ENCODE results near the gene EOLA2.

DNA sequence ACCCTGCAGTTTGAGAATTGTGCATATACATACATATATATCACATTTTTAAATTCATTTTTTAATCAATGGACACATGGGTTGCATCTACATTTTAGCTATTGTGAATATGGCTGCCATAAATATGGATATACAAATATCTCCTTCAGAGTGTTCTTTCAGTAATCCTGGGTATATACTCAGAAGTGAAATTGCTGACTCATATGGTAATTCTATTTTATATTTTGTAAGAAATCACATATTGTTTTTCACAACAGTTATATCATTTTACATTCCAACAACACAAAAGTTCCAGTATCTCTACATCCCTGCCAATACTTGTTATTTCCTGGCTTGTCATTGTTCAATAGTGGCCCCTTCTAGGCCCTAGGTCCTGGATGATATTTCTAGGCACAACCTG lies 29.6 kb downstream of the EOLA2 start:
- TF ChIP-seq ZFP30 (CRISPR knock-in tag; IDR thresholded peaks at IDR 0.05) (no peak), RARB (CRISPR knock-in tag; IDR thresholded peaks at IDR 0.05) (no peak), ZC3H10 (CRISPR knock-in tag; IDR thresholded peaks at IDR 0.05) (no peak), ZFP3 (CRISPR knock-in tag; IDR thresholded peaks at IDR 0.05) (no peak), ESRRG (CRISPR knock-in tag; IDR thresholded peaks at IDR 0.05) (no peak)
- TF ChIP-seq, protein P1, sequence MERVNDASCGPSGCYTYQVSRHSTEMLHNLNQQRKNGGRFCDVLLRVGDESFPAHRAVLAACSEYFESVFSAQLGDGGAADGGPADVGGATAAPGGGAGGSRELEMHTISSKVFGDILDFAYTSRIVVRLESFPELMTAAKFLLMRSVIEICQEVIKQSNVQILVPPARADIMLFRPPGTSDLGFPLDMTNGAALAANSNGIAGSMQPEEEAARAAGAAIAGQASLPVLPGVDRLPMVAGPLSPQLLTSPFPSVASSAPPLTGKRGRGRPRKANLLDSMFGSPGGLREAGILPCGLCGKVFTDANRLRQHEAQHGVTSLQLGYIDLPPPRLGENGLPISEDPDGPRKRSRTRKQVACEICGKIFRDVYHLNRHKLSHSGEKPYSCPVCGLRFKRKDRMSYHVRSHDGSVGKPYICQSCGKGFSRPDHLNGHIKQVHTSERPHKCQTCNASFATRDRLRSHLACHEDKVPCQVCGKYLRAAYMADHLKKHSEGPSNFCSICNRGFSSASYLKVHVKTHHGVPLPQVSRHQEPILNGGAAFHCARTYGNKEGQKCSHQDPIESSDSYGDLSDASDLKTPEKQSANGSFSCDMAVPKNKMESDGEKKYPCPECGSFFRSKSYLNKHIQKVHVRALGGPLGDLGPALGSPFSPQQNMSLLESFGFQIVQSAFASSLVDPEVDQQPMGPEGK (CRISPR knock-in tag; IDR thresholded peaks at IDR 0.05; ENCODE audit: borderline replicate concordance), result no peak
- TF ChIP-seq, protein P2, sequence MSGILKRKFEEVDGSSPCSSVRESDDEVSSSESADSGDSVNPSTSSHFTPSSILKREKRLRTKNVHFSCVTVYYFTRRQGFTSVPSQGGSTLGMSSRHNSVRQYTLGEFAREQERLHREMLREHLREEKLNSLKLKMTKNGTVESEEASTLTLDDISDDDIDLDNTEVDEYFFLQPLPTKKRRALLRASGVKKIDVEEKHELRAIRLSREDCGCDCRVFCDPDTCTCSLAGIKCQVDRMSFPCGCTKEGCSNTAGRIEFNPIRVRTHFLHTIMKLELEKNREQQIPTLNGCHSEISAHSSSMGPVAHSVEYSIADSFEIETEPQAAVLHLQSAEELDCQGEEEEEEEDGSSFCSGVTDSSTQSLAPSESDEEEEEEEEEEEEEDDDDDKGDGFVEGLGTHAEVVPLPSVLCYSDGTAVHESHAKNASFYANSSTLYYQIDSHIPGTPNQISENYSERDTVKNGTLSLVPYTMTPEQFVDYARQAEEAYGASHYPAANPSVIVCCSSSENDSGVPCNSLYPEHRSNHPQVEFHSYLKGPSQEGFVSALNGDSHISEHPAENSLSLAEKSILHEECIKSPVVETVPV (CRISPR knock-in tag; IDR thresholded peaks at IDR 0.05), result no peak
- TF ChIP-seq, protein P3, sequence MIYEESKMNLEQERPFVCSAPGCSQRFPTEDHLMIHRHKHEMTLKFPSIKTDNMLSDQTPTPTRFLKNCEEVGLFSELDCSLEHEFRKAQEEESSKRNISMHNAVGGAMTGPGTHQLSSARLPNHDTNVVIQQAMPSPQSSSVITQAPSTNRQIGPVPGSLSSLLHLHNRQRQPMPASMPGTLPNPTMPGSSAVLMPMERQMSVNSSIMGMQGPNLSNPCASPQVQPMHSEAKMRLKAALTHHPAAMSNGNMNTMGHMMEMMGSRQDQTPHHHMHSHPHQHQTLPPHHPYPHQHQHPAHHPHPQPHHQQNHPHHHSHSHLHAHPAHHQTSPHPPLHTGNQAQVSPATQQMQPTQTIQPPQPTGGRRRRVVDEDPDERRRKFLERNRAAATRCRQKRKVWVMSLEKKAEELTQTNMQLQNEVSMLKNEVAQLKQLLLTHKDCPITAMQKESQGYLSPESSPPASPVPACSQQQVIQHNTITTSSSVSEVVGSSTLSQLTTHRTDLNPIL (CRISPR knock-in tag; IDR thresholded peaks at IDR 0.05; ENCODE audit: low read depth), result no peak
- TF ChIP-seq, protein P4, sequence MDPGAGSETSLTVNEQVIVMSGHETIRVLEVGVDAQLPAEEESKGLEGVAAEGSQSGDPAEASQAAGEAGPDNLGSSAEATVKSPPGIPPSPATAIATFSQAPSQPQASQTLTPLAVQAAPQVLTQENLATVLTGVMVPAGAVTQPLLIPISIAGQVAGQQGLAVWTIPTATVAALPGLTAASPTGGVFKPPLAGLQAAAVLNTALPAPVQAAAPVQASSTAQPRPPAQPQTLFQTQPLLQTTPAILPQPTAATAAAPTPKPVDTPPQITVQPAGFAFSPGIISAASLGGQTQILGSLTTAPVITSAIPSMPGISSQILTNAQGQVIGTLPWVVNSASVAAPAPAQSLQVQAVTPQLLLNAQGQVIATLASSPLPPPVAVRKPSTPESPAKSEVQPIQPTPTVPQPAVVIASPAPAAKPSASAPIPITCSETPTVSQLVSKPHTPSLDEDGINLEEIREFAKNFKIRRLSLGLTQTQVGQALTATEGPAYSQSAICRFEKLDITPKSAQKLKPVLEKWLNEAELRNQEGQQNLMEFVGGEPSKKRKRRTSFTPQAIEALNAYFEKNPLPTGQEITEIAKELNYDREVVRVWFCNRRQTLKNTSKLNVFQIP (CRISPR knock-in tag; IDR thresholded peaks at IDR 0.05; ENCODE audit: borderline replicate concordance, low read depth), result no peak

Measured in SK-N-SH treated with all-trans-retinoic acid at 6 μM for 48 hours (cell line).